HepG2 (cell line): ENCODE data around the gene EEIG1. TPM values are rescaled to one million over a fixed set of nuclear protein-coding genes. Genes with fewer than 3 reads are reported as not detected.

Experiments used
- BHLHE40 ChIP-seq: IDR thresholded peaks from 2 replicates; pipeline ENCODE4 v1.6.1; 2011; ENCODE audit warnings: low read length, improper control_type of control experiment
- CHD2 ChIP-seq: IDR thresholded peaks from 2 replicates; pipeline ENCODE4 v1.6.1; 2011; ENCODE audit warnings: low read depth, low read length, improper control_type of control experiment
- FOXP1 ChIP-seq, 2 experiments: fragments of 450-650 bp in 1 of 2; IDR thresholded peaks; 2 replicates each; pipeline ENCODE4 v1.6.1; 2017 to 2018; ENCODE audit warnings: antibody characterized with exemption in 1 of 2
- HDAC2 ChIP-seq: sonication (generic); formaldehyde crosslinking; IDR thresholded peaks from 2 replicates; pipeline ENCODE4 v1.4.0; 2020; ENCODE audit warnings: missing genetic modification reagents
- MTA1 ChIP-seq: sonication (generic); formaldehyde crosslinking; IDR thresholded peaks from 2 replicates; pipeline ENCODE4 v1.4.0; 2020; ENCODE audit warnings: missing genetic modification reagents, mild to moderate bottlenecking, borderline replicate concordance
- NFIC ChIP-seq: IDR thresholded peaks from 2 replicates; pipeline ENCODE4 v1.6.1; 2012; ENCODE audit warnings: mild to moderate bottlenecking, low read length, inconsistent platforms
- ONECUT2 ChIP-seq: sonication (generic); formaldehyde crosslinking; IDR thresholded peaks from 2 replicates; pipeline ENCODE4 v1.4.0; 2020; ENCODE audit warnings: missing genetic modification reagents
- PHF8 ChIP-seq: sonication (generic); formaldehyde crosslinking; IDR thresholded peaks from 2 replicates; pipeline ENCODE4 v1.5.0; 2020; ENCODE audit warnings: missing genetic modification reagents
- POLR2AphosphoS5 ChIP-seq: IDR thresholded peaks from 2 replicates; pipeline ENCODE4 v1.6.1; 2012; ENCODE audit warnings: low read depth, low read length
- REPIN1 ChIP-seq: sonication (generic); formaldehyde crosslinking; IDR thresholded peaks from 2 replicates; pipeline ENCODE4 v1.8.0; 2022; ENCODE audit warnings: missing genetic modification reagents, low read depth, mild to moderate bottlenecking, borderline replicate concordance
- SALL2 ChIP-seq: sonication (generic); formaldehyde crosslinking; IDR thresholded peaks from 2 replicates; pipeline ENCODE4 v1.8.1; 2023; ENCODE audit warnings: mild to moderate bottlenecking, missing genetic modification reagents, inconsistent platforms
- SMC3 ChIP-seq: IDR thresholded peaks from 2 replicates; pipeline ENCODE4 v1.6.1; 2011; ENCODE audit warnings: low read length, improper control_type of control experiment
- SRY ChIP-seq: sonication (generic); formaldehyde crosslinking; IDR thresholded peaks from 2 replicates; pipeline ENCODE4 v1.8.0; 2022; ENCODE audit warnings: mild to moderate bottlenecking, missing genetic modification reagents
- ZMYM2 ChIP-seq: sonication (generic); formaldehyde crosslinking; IDR thresholded peaks from 2 replicates; pipeline ENCODE4 v1.8.0; 2022; ENCODE audit warnings: mild to moderate bottlenecking, missing genetic modification reagents
- ZNF225 ChIP-seq: sonication (generic); formaldehyde crosslinking; IDR thresholded peaks from 2 replicates; pipeline ENCODE4 v1.4.0; 2020; ENCODE audit warnings: mild to moderate bottlenecking, missing genetic modification reagents
- ZNF235 ChIP-seq: sonication (generic); formaldehyde crosslinking; IDR thresholded peaks from 2 replicates; pipeline ENCODE4 v1.8.1; 2023; ENCODE audit warnings: mild to moderate bottlenecking, missing genetic modification reagents, borderline replicate concordance
- ZNF350 ChIP-seq: sonication (generic); formaldehyde crosslinking; IDR thresholded peaks from 2 replicates; pipeline ENCODE4 v1.4.0; 2020; ENCODE audit warnings: mild to moderate bottlenecking, low read depth, missing genetic modification reagents, borderline replicate concordance
- ZNF615 ChIP-seq: sonication (generic); formaldehyde crosslinking; IDR thresholded peaks from 2 replicates; pipeline ENCODE4 v1.5.0; 2020; ENCODE audit warnings: mild to moderate bottlenecking, missing genetic modification reagents, borderline replicate concordance
- ZNF709 ChIP-seq: sonication (generic); formaldehyde crosslinking; IDR thresholded peaks from 2 replicates; pipeline ENCODE4 v1.5.0; 2020; ENCODE audit warnings: mild to moderate bottlenecking, missing genetic modification reagents
- ZNF776 ChIP-seq: sonication (generic); formaldehyde crosslinking; IDR thresholded peaks from 2 replicates; pipeline ENCODE4 v1.4.0; 2020; ENCODE audit warnings: mild to moderate bottlenecking, missing genetic modification reagents
- polyA plus RNA-seq, 8 experiments: library from polyadenylated mRNA; depleted of rRNA in 3 of 8; stranded (reverse) in 7 of 8; unstranded in 1 of 8; fragments of >200 nt; fragmentation: Illumina TruSeq in 4 of 8; extraction: Trizol in 4 of 8; gene quantifications; 2 replicates each; pipeline versions ENCODE4 v1.2.1 to v1.2.3, GENCODE V29; 2011 to 2016; ENCODE audit warnings: low read depth in 4 of 8, missing spikeins in 1 of 8, mixed read lengths in 1 of 8; ENCODE audit not compliant: insufficient read depth in 1 of 8
- total RNA-seq, 5 experiments: library from RNA; depleted of rRNA; stranded (reverse); fragments of >200 nt; fragmentation: Illumina TruSeq; extraction: Trizol; gene quantifications; 2 replicates each; pipeline ENCODE4 v1.2.3, GENCODE V29; 2016; ENCODE audit warnings: low read depth in 1 of 5
- TF ChIP-seq, protein P1 (sequence below): sonication (generic); formaldehyde crosslinking; IDR thresholded peaks from 2 replicates; pipeline ENCODE4 v1.5.1; 2020; ENCODE audit warnings: mild to moderate bottlenecking, missing genetic modification reagents, moderate library complexity
- TF ChIP-seq, protein P2 (sequence below): sonication (generic); formaldehyde crosslinking; IDR thresholded peaks from 2 replicates; pipeline ENCODE4 v1.4.0; 2020; ENCODE audit warnings: mild to moderate bottlenecking, missing genetic modification reagents
- TF ChIP-seq, protein P3 (sequence below): sonication (generic); formaldehyde crosslinking; IDR thresholded peaks from 2 replicates; pipeline ENCODE4 v1.9.0; 2021; ENCODE audit warnings: missing genetic modification reagents, borderline replicate concordance

Gene EEIG1
- total and polyA plus RNA-seq, 2 of the 13 experiments (the other 11 are each of a cell fraction or from before 2014, with no cell fraction given), result 16.6 to 25.2 TPM

DNA sequence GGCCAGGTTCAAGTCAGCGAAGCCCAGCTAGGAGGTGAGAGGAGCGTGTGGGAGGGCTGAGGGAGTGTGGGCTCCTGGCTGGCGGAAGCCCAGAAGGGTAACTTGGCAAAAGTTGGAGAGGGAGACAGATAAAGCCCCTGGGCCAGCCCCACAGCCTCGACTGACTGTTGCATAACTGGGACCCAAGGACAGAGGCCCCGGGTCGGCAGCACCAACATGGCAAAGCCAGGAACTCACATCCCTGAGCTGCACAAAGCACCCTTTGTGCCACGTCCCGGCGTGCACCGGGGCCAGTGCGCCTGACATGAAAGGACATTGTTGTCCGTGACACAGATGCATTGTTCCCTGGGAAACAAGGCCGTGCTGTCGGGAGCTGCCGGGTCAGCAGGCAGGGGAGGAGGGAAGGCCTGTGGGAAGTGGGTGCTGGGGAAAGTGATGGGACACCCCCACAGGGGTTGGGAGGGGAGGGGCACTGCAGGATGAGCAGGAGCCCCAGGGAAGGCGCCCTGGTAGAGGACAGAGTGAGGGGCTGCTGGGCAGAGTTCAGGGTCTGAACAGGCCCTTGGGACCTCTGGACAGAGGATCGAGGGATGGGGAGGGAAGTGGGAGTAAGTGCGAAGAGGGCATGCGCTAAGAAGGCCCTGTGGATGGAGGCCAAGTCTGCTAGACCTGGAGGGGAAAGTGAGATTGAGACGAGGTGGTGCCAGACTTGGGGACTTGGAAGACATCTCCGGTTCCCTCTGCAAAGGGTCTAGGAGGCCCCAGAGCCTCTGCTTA lies 30.1 kb downstream of the EEIG1 start (continued):
- peak; percentile 93 for TF ChIP-seq MTA1 (CRISPR knock-in tag)
- peak; percentile 94 for TF ChIP-seq ZNF350
- TF ChIP-seq HDAC2 (CRISPR knock-in tag), result peak; percentile 95
- TF ChIP-seq POLR2AphosphoS5, result peak; percentile 79
- TF ChIP-seq PHF8 (CRISPR knock-in tag), result peak; percentile 60; the same call in 1 of the 2 replicates
- TF ChIP-seq ZMYM2, result peak; percentile 80
- peak; percentile 89 for TF ChIP-seq FOXP1 (IDR thresholded peaks at IDR 0.05)
- peak; percentile 95 for TF ChIP-seq FOXP1 (CRISPR knock-in tag; IDR thresholded peaks at IDR 0.05)
- peak; percentile 88 for TF ChIP-seq ZNF709 (CRISPR knock-in tag)
- TF ChIP-seq SALL2, result 0 out of 2 replicates have a peak, but pooled peaks have one; percentile 53
- TF ChIP-seq ZNF225 (CRISPR knock-in tag), result no peak
- peak; percentile 6; the same call in 1 of the 2 replicates for TF ChIP-seq SMC3
- TF ChIP-seq, protein P1, sequence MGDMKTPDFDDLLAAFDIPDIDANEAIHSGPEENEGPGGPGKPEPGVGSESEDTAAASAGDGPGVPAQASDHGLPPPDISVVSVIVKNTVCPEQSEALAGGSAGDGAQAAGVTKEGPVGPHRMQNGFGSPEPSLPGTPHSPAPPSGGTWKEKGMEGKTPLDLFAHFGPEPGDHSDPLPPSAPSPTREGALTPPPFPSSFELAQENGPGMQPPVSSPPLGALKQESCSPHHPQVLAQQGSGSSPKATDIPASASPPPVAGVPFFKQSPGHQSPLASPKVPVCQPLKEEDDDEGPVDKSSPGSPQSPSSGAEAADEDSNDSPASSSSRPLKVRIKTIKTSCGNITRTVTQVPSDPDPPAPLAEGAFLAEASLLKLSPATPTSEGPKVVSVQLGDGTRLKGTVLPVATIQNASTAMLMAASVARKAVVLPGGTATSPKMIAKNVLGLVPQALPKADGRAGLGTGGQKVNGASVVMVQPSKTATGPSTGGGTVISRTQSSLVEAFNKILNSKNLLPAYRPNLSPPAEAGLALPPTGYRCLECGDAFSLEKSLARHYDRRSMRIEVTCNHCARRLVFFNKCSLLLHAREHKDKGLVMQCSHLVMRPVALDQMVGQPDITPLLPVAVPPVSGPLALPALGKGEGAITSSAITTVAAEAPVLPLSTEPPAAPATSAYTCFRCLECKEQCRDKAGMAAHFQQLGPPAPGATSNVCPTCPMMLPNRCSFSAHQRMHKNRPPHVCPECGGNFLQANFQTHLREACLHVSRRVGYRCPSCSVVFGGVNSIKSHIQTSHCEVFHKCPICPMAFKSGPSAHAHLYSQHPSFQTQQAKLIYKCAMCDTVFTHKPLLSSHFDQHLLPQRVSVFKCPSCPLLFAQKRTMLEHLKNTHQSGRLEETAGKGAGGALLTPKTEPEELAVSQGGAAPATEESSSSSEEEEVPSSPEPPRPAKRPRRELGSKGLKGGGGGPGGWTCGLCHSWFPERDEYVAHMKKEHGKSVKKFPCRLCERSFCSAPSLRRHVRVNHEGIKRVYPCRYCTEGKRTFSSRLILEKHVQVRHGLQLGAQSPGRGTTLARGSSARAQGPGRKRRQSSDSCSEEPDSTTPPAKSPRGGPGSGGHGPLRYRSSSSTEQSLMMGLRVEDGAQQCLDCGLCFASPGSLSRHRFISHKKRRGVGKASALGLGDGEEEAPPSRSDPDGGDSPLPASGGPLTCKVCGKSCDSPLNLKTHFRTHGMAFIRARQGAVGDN, result peak; percentile 99
- no peak for TF ChIP-seq ONECUT2 (CRISPR knock-in tag)
- peak; percentile 87 for TF ChIP-seq BHLHE40
- TF ChIP-seq SRY (CRISPR knock-in tag), result peak; percentile 89; the same call in 1 of the 2 replicates
- TF ChIP-seq, protein P2, sequence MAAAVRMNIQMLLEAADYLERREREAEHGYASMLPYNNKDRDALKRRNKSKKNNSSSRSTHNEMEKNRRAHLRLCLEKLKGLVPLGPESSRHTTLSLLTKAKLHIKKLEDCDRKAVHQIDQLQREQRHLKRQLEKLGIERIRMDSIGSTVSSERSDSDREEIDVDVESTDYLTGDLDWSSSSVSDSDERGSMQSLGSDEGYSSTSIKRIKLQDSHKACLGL, result peak; percentile 64
- TF ChIP-seq NFIC, result no peak
- TF ChIP-seq, protein P3, sequence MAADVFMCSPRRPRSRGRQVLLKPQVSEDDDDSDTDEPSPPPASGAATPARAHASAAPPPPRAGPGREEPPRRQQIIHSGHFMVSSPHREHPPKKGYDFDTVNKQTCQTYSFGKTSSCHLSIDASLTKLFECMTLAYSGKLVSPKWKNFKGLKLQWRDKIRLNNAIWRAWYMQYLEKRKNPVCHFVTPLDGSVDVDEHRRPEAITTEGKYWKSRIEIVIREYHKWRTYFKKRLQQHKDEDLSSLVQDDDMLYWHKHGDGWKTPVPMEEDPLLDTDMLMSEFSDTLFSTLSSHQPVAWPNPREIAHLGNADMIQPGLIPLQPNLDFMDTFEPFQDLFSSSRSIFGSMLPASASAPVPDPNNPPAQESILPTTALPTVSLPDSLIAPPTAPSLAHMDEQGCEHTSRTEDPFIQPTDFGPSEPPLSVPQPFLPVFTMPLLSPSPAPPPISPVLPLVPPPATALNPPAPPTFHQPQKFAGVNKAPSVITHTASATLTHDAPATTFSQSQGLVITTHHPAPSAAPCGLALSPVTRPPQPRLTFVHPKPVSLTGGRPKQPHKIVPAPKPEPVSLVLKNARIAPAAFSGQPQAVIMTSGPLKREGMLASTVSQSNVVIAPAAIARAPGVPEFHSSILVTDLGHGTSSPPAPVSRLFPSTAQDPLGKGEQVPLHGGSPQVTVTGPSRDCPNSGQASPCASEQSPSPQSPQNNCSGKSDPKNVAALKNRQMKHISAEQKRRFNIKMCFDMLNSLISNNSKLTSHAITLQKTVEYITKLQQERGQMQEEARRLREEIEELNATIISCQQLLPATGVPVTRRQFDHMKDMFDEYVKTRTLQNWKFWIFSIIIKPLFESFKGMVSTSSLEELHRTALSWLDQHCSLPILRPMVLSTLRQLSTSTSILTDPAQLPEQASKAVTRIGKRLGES (CRISPR knock-in tag), result peak; percentile 70; the same call in 1 of the 2 replicates
- no peak; the same call in 1 of the 2 replicates for TF ChIP-seq CHD2
- no peak for TF ChIP-seq ZNF615 (CRISPR knock-in tag)
- TF ChIP-seq REPIN1, result peak; percentile 84; the same call in 1 of the 2 replicates
- TF ChIP-seq ZNF776 (CRISPR knock-in tag), result no peak
- TF ChIP-seq ZNF235 (CRISPR knock-in tag), result peak; percentile 84; the same call in 1 of the 2 replicates
